Measurements from ENCODE around the gene ATP11C.

DNA sequence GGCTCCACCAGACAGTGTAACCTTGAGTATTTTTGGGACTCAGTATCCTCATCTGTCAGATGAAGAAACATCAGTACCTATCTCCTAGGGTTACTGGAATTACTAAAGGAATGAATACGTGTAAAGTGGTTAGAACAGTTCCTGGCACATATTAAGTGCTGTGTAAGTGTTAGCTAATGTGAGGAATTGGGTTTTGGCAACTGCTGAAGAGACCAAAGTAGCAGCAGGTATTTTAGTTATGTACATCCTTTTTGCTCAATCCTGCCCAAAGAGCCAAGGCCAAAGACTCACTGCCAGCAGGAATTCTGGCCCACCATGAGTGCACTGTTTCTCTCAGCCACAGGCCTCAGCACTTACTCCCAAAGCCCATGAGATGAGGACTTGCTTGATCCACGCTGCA lies 208.2 kb downstream of the ATP11C start:
- TF ChIP-seq CTCF (IDR thresholded peaks at IDR 0.05) = no peak
- no peak for TF ChIP-seq POLR2A (IDR thresholded peaks at IDR 0.05)
- no peak for TF ChIP-seq POLR2AphosphoS5 (IDR thresholded peaks at IDR 0.05)

Data from sigmoid colon (tissue), 4 donors.